BE2C (cell line): ENCODE results near the gene NDUFS7.

Experiments used
- DNase-seq: peaks from one replicate; pipeline ENCODE4 v3.0.0-alpha.2; 2020
- H3K27me3 ChIP-seq: fragments of 250-450 bp; sonication (Bioruptor Pico); 2 replicates; pipeline ENCODE4 v1.5.1; 2020; ENCODE audit warnings: mild to moderate bottlenecking
- H3K36me3 ChIP-seq: fragments of 250-450 bp; sonication (Bioruptor Pico); 2 replicates; pipeline ENCODE4 v1.5.1; 2020; ENCODE audit warnings: mild to moderate bottlenecking
- H3K4me1 ChIP-seq: fragments of 250-450 bp; sonication (Bioruptor Pico); 2 replicates; pipeline ENCODE4 v1.5.1; 2020
- H3K4me3 ChIP-seq: 2 replicates; pipeline ENCODE4 v1.5.1; 2011; ENCODE audit warnings: low read depth, low read length
- H3K9me3 ChIP-seq: fragments of 250-450 bp; sonication (Bioruptor Pico); 2 replicates; pipeline ENCODE4 v1.5.1; 2020
- TF ChIP-seq, protein P1 (sequence below): IDR thresholded peaks from 2 replicates; pipeline ENCODE4 v1.5.1; 2012; ENCODE audit warnings: mild to moderate bottlenecking, low read depth, low read length

The NDUFS7 gene

GRCh38 chr19:1407528-1408299, 24.0 kb downstream of the NDUFS7 start, which contains the start of gene DAZAP1:
DAZAP1 (plus strand) TSS chr19:1407586; CDS start chr19:1407774, 188 bp downstream.
- DNase-seq = no peak
- TF ChIP-seq, protein P1, sequence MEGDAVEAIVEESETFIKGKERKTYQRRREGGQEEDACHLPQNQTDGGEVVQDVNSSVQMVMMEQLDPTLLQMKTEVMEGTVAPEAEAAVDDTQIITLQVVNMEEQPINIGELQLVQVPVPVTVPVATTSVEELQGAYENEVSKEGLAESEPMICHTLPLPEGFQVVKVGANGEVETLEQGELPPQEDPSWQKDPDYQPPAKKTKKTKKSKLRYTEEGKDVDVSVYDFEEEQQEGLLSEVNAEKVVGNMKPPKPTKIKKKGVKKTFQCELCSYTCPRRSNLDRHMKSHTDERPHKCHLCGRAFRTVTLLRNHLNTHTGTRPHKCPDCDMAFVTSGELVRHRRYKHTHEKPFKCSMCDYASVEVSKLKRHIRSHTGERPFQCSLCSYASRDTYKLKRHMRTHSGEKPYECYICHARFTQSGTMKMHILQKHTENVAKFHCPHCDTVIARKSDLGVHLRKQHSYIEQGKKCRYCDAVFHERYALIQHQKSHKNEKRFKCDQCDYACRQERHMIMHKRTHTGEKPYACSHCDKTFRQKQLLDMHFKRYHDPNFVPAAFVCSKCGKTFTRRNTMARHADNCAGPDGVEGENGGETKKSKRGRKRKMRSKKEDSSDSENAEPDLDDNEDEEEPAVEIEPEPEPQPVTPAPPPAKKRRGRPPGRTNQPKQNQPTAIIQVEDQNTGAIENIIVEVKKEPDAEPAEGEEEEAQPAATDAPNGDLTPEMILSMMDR = no peak
- no peaks in the 10 kb centered on the region for H3K9me3 ChIP-seq
- peaks cover 22% of the 10 kb centered on the region for H3K4me1 ChIP-seq
- H3K36me3 ChIP-seq = peaks cover 44% of the 10 kb centered on the region
- no peaks in the 10 kb centered on the region for H3K27me3 ChIP-seq
- H3K4me3 ChIP-seq = peak within 1 kb of the TSS; percentile 92

DNA sequence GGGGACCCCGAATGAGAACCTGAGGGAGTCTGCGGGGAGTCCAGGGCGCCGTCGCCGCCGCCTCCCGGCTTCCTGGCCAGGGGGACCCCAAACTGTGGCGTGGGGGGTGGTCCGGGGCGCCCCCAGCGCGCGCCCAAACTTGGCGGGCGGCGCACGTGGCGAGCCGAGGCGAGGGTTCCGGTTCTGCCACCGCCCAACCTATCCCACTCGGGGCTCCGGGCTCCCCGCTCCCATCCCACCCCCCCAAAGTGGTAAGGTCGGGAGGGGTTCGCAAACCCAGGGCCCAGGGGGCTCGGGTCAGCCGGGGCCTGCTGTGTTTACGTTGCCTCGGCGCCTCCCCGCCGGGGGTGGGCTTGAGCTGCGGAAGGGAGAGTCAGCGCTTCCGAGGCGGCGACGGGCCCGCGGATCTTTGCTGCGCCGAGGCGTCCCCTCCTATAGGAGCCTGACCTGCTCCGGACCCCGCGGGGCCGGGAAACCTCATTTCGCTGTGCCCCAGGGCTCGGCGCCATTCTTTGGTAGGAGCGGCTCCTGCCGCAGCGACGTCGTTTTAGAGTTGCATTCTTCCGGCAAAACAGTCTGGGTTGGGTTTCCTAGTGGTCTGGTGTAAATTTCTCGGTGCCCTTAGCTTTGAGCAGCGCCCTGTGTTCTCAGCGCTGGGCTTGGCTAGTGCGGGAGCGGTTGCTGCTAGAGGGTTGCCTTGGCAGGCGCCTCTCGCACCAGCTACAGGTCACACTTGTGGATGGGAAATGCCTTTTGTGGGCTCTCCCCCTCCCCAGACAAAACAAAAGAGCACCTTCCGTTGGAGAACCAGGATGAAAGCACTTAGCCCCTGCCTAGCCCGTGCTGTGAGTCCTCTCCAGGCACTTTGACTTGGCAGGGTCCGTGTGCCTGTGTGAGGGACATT, 24.8 kb downstream of the NDUFS7 start:
- no peak for DNase-seq
- TF ChIP-seq, protein P1 = no peak
- peaks cover 52% of the 10 kb centered on the region for H3K36me3 ChIP-seq
- H3K27me3 ChIP-seq = no peaks in the 10 kb centered on the region
- no peaks in the 10 kb centered on the region for H3K9me3 ChIP-seq
- peak overlapping the region; percentile 92 for H3K4me3 ChIP-seq
- H3K4me1 ChIP-seq = peaks cover 22% of the 10 kb centered on the region

DNA sequence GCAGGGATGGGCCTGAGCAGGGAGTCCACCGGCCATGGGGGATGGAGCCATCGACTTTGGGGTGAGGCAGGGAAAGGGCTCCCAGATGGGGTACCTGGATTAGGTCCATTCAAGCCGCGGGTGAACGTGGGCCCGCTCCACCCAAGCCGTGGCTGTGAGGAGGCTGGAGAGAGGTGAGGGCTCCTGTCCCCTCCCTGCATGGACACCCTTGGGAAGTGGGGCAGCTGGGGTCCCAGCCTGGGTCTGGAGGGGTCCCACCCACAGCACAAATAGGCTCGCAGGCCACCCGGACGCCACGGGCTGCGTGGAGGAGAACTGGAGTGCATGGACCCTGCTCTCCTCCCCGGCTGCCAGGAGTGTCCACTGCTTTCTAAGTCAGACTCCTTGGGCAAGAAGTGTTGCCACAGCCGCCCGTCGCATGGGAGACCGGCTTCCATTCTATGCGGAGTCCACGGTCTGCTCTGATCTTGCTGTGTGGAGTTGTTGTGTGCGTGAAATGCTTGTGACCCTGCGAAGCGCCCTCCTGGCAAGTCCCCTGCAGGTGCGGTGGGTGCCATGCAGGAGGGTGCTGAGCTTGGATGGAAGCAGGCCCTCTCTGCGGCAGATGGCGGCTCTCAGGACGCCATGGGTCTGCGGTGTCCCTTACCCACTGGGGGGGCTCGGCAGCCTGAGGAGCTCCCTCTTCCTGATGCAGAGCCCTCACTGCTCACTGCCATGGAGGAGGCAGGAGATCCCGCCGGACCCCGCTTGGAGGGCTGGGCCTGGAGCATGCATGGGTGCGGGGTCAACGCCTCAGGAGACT, 25.7 kb downstream of the NDUFS7 start:
- Histone ChIP-seq H3K4me1 (peaks cover 22% of the 10 kb centered on the region), H3K27me3 (no peaks in the 10 kb centered on the region), H3K4me3 (peak overlapping the region; percentile 92), H3K9me3 (no peaks in the 10 kb centered on the region), H3K36me3 (peaks cover 60% of the 10 kb centered on the region)
- TF ChIP-seq, protein P1 = no peak
- no peak for DNase-seq

- Histone ChIP-seq H3K27me3 (no peaks in the 10 kb centered on the region), H3K4me3 (peak overlapping the region; percentile 92), H3K9me3 (no peaks in the 10 kb centered on the region), H3K4me1 (peaks cover 22% of the 10 kb centered on the region), H3K36me3 (peaks cover 64% of the 10 kb centered on the region)
- no peak for DNase-seq
- TF ChIP-seq, protein P1 = no peak
These were observed 26.6 kb downstream of the NDUFS7 start for GRCh38 chr19:1410136-1410786.

- Histone ChIP-seq H3K4me1 (peaks cover 25% of the 10 kb centered on the region), H3K36me3 (peaks cover 67% of the 10 kb centered on the region), H3K9me3 (no peaks in the 10 kb centered on the region), H3K27me3 (no peaks in the 10 kb centered on the region), H3K4me3 (peak overlapping the region; percentile 92; the same call in 1 of the 2 replicates)
- TF ChIP-seq, protein P1 = no peak
- no peak for DNase-seq
These were observed 27.1 kb downstream of the NDUFS7 start for GRCh38 chr19:1410789-1411188.
